ENCODE measurements around the gene B4GALT3. TPM values are rescaled to one million over a fixed set of nuclear protein-coding genes. Genes with fewer than 3 reads are reported as not detected.
"Not testable (repeated sequence)": the region's sequence is repeated elsewhere in the genome, so short reads cannot be mapped to it uniquely, and the experiment has no call there.

The B4GALT3 gene
- total RNA-seq, 1 experiment from 2014 or later = 59.2 TPM

- CTCF ChIA-PET = interaction anchor here (0.6 to 3.0 kb wide), 16 partner anchors 9 to 215 kb away, joined by 3 to 26 read pairs (median 4); partner anchors contain the start of genes NDUFS2 and PPOX
- no peak for TF ChIP-seq CTCF (IDR thresholded peaks at IDR 0.05; ENCODE audit: unreplicated experiment)
- peaks cover 26% of the 10 kb centered on the region for H3K27me3 Mint-ChIP-seq (ENCODE audit: unreplicated experiment)
- BruUV-seq (replicated peaks) = no TSS peak
- H3K36me3 Mint-ChIP-seq (ENCODE audit: insufficient read depth, unreplicated experiment) = peaks cover 15% of the 10 kb centered on the region
- H3K4me3 Mint-ChIP-seq (ENCODE audit: low read depth, unreplicated experiment) = no peak overlapping the region
- intact Hi-C loops (cut with micrococcal nuclease; ENCODE audit: unreplicated experiment) = no loop called here
- no peak overlapping the region for H3K27ac Mint-ChIP-seq (ENCODE audit: unreplicated experiment)
- no peaks in the 10 kb centered on the region for H3K9me3 Mint-ChIP-seq (ENCODE audit: low read depth, unreplicated experiment)
- no peak for DNase-seq
- peaks cover 26% of the 10 kb centered on the region for H3K4me1 Mint-ChIP-seq (ENCODE audit: low read depth, unreplicated experiment)
These were observed 47.8 kb upstream of the B4GALT3 start for GRCh38 chr1:161225178-161225533.

- CTCF ChIA-PET = interaction anchor here (1.8 kb wide), 1 partner anchor 162 kb away, joined by 3 read pairs; no protein-coding TSS in a partner anchor
- DNase-seq; H3K4me3 Mint-ChIP-seq (ENCODE audit: low read depth, unreplicated experiment); H3K27ac Mint-ChIP-seq (ENCODE audit: unreplicated experiment); H3K9me3 Mint-ChIP-seq (ENCODE audit: low read depth, unreplicated experiment); intact Hi-C loops (cut with micrococcal nuclease; ENCODE audit: unreplicated experiment); BruUV-seq (replicated peaks): not testable (repeated sequence)
- peaks cover 15% of the 10 kb centered on the region for H3K36me3 Mint-ChIP-seq (ENCODE audit: insufficient read depth, unreplicated experiment)
- peaks cover 26% of the 10 kb centered on the region for H3K4me1 Mint-ChIP-seq (ENCODE audit: low read depth, unreplicated experiment)
- H3K27me3 Mint-ChIP-seq (ENCODE audit: unreplicated experiment) = peaks cover 27% of the 10 kb centered on the region
These were observed 47.4 kb upstream of the B4GALT3 start for GRCh38 chr1:161224695-161225087.

- CTCF ChIA-PET = interaction anchor here (1.2 to 1.8 kb wide), 2 partner anchors 158 to 163 kb away, joined by 3 read pairs; no protein-coding TSS in a partner anchor
- peaks cover 34% of the 10 kb centered on the region for H3K27me3 Mint-ChIP-seq (ENCODE audit: unreplicated experiment)
- no TSS peak for BruUV-seq (replicated peaks)
- no peak overlapping the region for H3K4me3 Mint-ChIP-seq (ENCODE audit: low read depth, unreplicated experiment)
- H3K4me1 Mint-ChIP-seq (ENCODE audit: low read depth, unreplicated experiment) = peaks cover 26% of the 10 kb centered on the region
- peaks cover 15% of the 10 kb centered on the region for H3K36me3 Mint-ChIP-seq (ENCODE audit: insufficient read depth, unreplicated experiment)
- H3K9me3 Mint-ChIP-seq (ENCODE audit: low read depth, unreplicated experiment) = no peaks in the 10 kb centered on the region
- DNase-seq = no peak
- TF ChIP-seq CTCF (IDR thresholded peaks at IDR 0.05; ENCODE audit: unreplicated experiment) = no peak
- intact Hi-C loops (cut with micrococcal nuclease; ENCODE audit: unreplicated experiment) = no loop called here
- H3K27ac Mint-ChIP-seq (ENCODE audit: unreplicated experiment) = no peak overlapping the region
These were observed 46.7 kb upstream of the B4GALT3 start for GRCh38 chr1:161223805-161224694.

GRCh38 chr1:161222175-161223019 is 45.1 kb upstream of the B4GALT3 start:
- no TSS peak for BruUV-seq (replicated peaks)
- no peak overlapping the region for H3K4me3 Mint-ChIP-seq (ENCODE audit: low read depth, unreplicated experiment)
- CTCF ChIA-PET = interaction anchor here (0.6 kb wide), 1 partner anchor 55 kb away, joined by 3 read pairs; no protein-coding TSS in a partner anchor
- peaks cover 24% of the 10 kb centered on the region for H3K4me1 Mint-ChIP-seq (ENCODE audit: low read depth, unreplicated experiment)
- no peaks in the 10 kb centered on the region for H3K9me3 Mint-ChIP-seq (ENCODE audit: low read depth, unreplicated experiment)
- H3K27me3 Mint-ChIP-seq (ENCODE audit: unreplicated experiment) = peaks cover 40% of the 10 kb centered on the region
- intact Hi-C loops (cut with micrococcal nuclease; ENCODE audit: unreplicated experiment) = loop anchor here (1.0 kb wide), 1 partner anchor 12 kb away; no protein-coding TSS in a partner anchor
- H3K27ac Mint-ChIP-seq (ENCODE audit: unreplicated experiment) = no peak overlapping the region
- TF ChIP-seq CTCF (IDR thresholded peaks at IDR 0.05; ENCODE audit: unreplicated experiment) = no peak
- DNase-seq = no peak
- H3K36me3 Mint-ChIP-seq (ENCODE audit: insufficient read depth, unreplicated experiment) = peaks cover 15% of the 10 kb centered on the region

Measured in Calu3 (cell line).